Activated CD8-positive, alpha-beta memory T cell treated with anti-CD3 and anti-CD28 coated beads, Interleukin-2, amount 50 U/mL, for 24 hours (primary cell): ENCODE results near the gene DMRTA1.
"Not testable (repeated sequence)": the region's sequence is repeated elsewhere in the genome, so short reads cannot be mapped to it uniquely, and the experiment has no call there.

Experiments used
- DNase-seq: peaks from one replicate; pipeline ENCODE4 v3.0.0-alpha.2; 2020; ENCODE audit errors: extremely low read depth

Gene DMRTA1

GRCh38 chr9:22457448-22457847 lies 10.8 kb downstream of the DMRTA1 start:
- DNase-seq: no peak

DNA sequence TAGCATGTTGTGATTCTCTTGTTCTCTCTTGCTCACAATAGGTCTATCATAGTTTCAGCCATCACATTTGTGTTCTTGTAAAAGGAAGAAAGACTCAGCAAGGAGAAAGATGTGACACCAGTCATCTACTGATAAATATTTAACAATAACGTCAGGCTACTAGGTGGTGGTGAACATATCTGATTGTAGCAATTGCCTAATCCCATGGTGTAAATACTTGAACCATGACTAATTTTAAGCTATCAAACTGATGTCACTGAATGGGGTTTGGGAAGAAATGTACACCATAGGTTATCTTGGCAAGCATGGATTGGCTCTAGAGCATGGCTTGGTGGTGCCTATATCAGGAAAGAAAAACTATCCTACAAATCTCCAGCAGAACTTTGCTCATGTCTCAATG lies 16.6 kb downstream of the DMRTA1 start:
- DNase-seq: no peak

- DNase-seq: no peak
Measured at GRCh38 chr9:22469928-22470544, 23.4 kb downstream of the DMRTA1 start.

- no peak for DNase-seq
Measured at GRCh38 chr9:22481566-22481965, 34.9 kb downstream of the DMRTA1 start.

GRCh38 chr9:22483528-22484070 lies 37.0 kb downstream of the DMRTA1 start:
- no peak for DNase-seq

- DNase-seq: not testable (repeated sequence)
Measured at GRCh38 chr9:22496197-22496596, 49.6 kb downstream of the DMRTA1 start.
